Ascending aorta (tissue), 2 donors: Measurements from ENCODE around the gene GYG1. TPM values are rescaled to one million over a fixed set of nuclear protein-coding genes. Genes with fewer than 3 reads are reported as not detected.

ENCODE experiments used
- DNase-seq, 2 donors: peaks; one replicate each; pipeline ENCODE4 v3.0.0-alpha.2; 2019; ENCODE audit warnings: low spot score in 2 of 2
- H3K27ac ChIP-seq, 2 donors: fragments of 200-600 bp; sonication (generic); one replicate each; pipeline ENCODE4 v1.5.1; 2016 to 2017; ENCODE audit warnings: mild to moderate bottlenecking in 1 of 2
- H3K27me3 ChIP-seq: fragments of 200-600 bp; sonication (generic); one replicate; pipeline ENCODE4 v1.5.1; 2017
- H3K36me3 ChIP-seq, 2 donors: fragments of 200-600 bp; sonication (generic); one replicate each; pipeline ENCODE4 v1.5.1; 2016
- H3K4me1 ChIP-seq, 2 donors: fragments of 200-600 bp; sonication (generic); one replicate each; pipeline ENCODE4 v1.5.1; 2016 to 2017; ENCODE audit warnings: mild to moderate bottlenecking in 1 of 2
- H3K4me3 ChIP-seq, 2 donors: fragments of 200-600 bp; sonication (generic); one replicate each; pipeline ENCODE4 v1.5.1; 2016 to 2017; ENCODE audit warnings: mild to moderate bottlenecking in 1 of 2
- H3K9me3 ChIP-seq, 2 donors: fragments of 200-600 bp; sonication (generic); one replicate each; pipeline ENCODE4 v1.5.1; 2016
- intact Hi-C: fragments of 100-400 bp; cut with DNase I; formaldehyde crosslinking; loops from one replicate; pipeline ENCODE4 v1.15.1; 2023
- total RNA-seq: library from RNA; depleted of rRNA; stranded (reverse); fragments of >200 nt; gene quantifications from one replicate; pipeline ENCODE4 v1.1.0, GENCODE V29; 2016
- TF ChIP-seq, protein P1 (sequence below), 3 experiments: fragments of 200-600 bp in 2 of 3; fragments of 450-650 bp in 1 of 3; sonication (generic) in 2 of 3; IDR thresholded peaks; one replicate each; pipeline ENCODE4 v1.5.1; 2016 to 2019; ENCODE audit warnings: antibody characterized with exemption in 3 of 3, mild to moderate bottlenecking in 1 of 3, moderate library complexity in 1 of 3

Gene GYG1
- total RNA-seq, 1 donor from 2014 or later = 23.9 TPM

- H3K4me3 ChIP-seq = peak overlapping the region in 1 of 2 donors; percentile 13
- peaks cover 0 to 12% of the 10 kb centered on the region in 2 donors for H3K4me1 ChIP-seq
- no peaks in the 10 kb centered on the region for H3K9me3 ChIP-seq
- TF ChIP-seq, protein P1, sequence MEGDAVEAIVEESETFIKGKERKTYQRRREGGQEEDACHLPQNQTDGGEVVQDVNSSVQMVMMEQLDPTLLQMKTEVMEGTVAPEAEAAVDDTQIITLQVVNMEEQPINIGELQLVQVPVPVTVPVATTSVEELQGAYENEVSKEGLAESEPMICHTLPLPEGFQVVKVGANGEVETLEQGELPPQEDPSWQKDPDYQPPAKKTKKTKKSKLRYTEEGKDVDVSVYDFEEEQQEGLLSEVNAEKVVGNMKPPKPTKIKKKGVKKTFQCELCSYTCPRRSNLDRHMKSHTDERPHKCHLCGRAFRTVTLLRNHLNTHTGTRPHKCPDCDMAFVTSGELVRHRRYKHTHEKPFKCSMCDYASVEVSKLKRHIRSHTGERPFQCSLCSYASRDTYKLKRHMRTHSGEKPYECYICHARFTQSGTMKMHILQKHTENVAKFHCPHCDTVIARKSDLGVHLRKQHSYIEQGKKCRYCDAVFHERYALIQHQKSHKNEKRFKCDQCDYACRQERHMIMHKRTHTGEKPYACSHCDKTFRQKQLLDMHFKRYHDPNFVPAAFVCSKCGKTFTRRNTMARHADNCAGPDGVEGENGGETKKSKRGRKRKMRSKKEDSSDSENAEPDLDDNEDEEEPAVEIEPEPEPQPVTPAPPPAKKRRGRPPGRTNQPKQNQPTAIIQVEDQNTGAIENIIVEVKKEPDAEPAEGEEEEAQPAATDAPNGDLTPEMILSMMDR (IDR thresholded peaks at IDR 0.05) = no peak
- DNase-seq = no peak
- peaks cover 25 to 53% of the 10 kb centered on the region in 2 donors for H3K36me3 ChIP-seq
- no peaks in the 10 kb centered on the region for H3K27me3 ChIP-seq
- intact Hi-C loops = no loop called here
- H3K27ac ChIP-seq = peak overlapping the region; percentile 47
These were observed 7.5 kb downstream of the GYG1 start for GRCh38 chr3:148998715-148999423.

- TF ChIP-seq, protein P1 (IDR thresholded peaks at IDR 0.05) = no peak
- no peaks in the 10 kb centered on the region for H3K27me3 ChIP-seq
- no peak for DNase-seq
- peaks cover 17 to 47% of the 10 kb centered on the region in 2 donors for H3K36me3 ChIP-seq
- H3K4me1 ChIP-seq = peaks cover 0 to 12% of the 10 kb centered on the region in 2 donors
- intact Hi-C loops = no loop called here
- no peak overlapping the region for H3K27ac ChIP-seq
- no peaks in the 10 kb centered on the region for H3K9me3 ChIP-seq
- H3K4me3 ChIP-seq = no peak overlapping the region
These were observed 8.5 kb downstream of the GYG1 start for GRCh38 chr3:148999806-149000205.

- intact Hi-C loops = no loop called here
- Histone ChIP-seq H3K4me3 (no peak overlapping the region), H3K36me3 (peaks cover 13 to 43% of the 10 kb centered on the region in 2 donors), H3K27ac (no peak overlapping the region), H3K4me1 (peaks cover 0 to 12% of the 10 kb centered on the region in 2 donors), H3K9me3 (no peaks in the 10 kb centered on the region), H3K27me3 (no peaks in the 10 kb centered on the region)
- TF ChIP-seq, protein P1 (IDR thresholded peaks at IDR 0.05) = no peak
- no peak for DNase-seq
These were observed 8.9 kb downstream of the GYG1 start for GRCh38 chr3:149000206-149000745.

DNA sequence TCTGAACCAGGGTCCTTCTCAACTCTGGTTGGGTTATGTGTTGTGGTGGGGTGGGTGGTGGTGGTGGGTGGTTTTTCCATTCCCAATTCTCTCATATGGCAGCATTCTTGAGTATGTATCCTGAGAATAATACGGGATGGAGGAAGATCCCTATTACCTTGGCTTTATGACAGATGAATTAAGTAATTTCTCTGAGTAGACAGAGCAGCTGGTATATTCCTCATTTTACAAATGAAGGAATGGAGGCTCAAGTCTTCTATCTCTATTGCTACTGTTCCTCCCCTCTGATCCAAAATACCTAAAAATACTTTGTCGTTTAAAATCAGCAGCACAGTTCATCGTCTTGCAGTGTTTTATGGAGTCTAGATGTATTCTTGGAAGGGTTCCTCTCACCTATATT lies 10.4 kb downstream of the GYG1 start:
- no peaks in the 10 kb centered on the region for H3K27me3 ChIP-seq
- H3K4me3 ChIP-seq = no peak overlapping the region
- TF ChIP-seq, protein P1 (IDR thresholded peaks at IDR 0.05) = no peak
- H3K9me3 ChIP-seq = no peaks in the 10 kb centered on the region
- H3K36me3 ChIP-seq = peaks cover 6 to 35% of the 10 kb centered on the region in 2 donors
- no peak overlapping the region for H3K27ac ChIP-seq
- no peak for DNase-seq
- intact Hi-C loops = no loop called here
- H3K4me1 ChIP-seq = peaks cover 0 to 7% of the 10 kb centered on the region in 2 donors

GRCh38 chr3:149003653-149004305 lies 12.4 kb downstream of the GYG1 start:
- no peaks in the 10 kb centered on the region for H3K9me3 ChIP-seq
- no peaks in the 10 kb centered on the region for H3K4me1 ChIP-seq
- H3K36me3 ChIP-seq = peaks cover 16 to 44% of the 10 kb centered on the region in 2 donors

More at GRCh38 chr3:149003653-149004305, 12.4 kb downstream of the GYG1 start:
- intact Hi-C loops = no loop called here
- Histone ChIP-seq H3K27me3 (no peaks in the 10 kb centered on the region), H3K4me3 (no peak overlapping the region), H3K27ac (peak overlapping the region; percentile 3 to 63)
- DNase-seq = no peak
- TF ChIP-seq, protein P1 (IDR thresholded peaks at IDR 0.05) = no peak
